WTC11 (cell line): ENCODE results near the gene ITGAE. TPM values are rescaled to one million over a fixed set of nuclear protein-coding genes. Genes with fewer than 3 reads are reported as not detected.

Experiments
- ATAC-seq: fragments of 200-7000 bp; cut with Tn5 transposase; 2 replicates; pipeline ENCODE4 v1.10.0; 2021; ENCODE audit warnings: mild to moderate bottlenecking, moderate library complexity
- CTCF ChIA-PET: fragments of 300-600 bp; sonication (Branson Sonifier 250); formaldehyde crosslinking; loops from one replicate; lab custom pipeline; 2021; ENCODE audit warnings: antibody characterized with exemption; lab: Charles Lee
- POLR2A ChIA-PET: fragments of 350-600 bp; sonication (Branson Sonifier 250); formaldehyde crosslinking; loops from one replicate; lab custom pipeline; 2021; ENCODE audit warnings: antibody characterized with exemption; lab: Charles Lee
- DNase-seq: peaks from one replicate; pipeline ENCODE4 v3.0.0; 2021; ENCODE audit warnings: low spot score
- H3K27ac Mint-ChIP-seq: 2 replicates; pipeline ENCODE4 v1.8.0; 2021; ENCODE audit warnings: mixed read lengths
- H3K27me3 Mint-ChIP-seq: 2 replicates; pipeline ENCODE4 v1.8.0; 2021; ENCODE audit warnings: low read depth, mild to moderate bottlenecking, moderate library complexity, mixed read lengths
- H3K36me3 Mint-ChIP-seq: 2 replicates; pipeline ENCODE4 v1.8.0; 2021; ENCODE audit warnings: mixed read lengths
- H3K4me1 Mint-ChIP-seq: 2 replicates; pipeline ENCODE4 v1.8.0; 2022; ENCODE audit warnings: mixed read lengths
- H3K4me3 Mint-ChIP-seq: 2 replicates; pipeline ENCODE4 v1.8.0; 2021; ENCODE audit warnings: mild to moderate bottlenecking, moderate library complexity, mixed read lengths
- H3K9me3 Mint-ChIP-seq: 2 replicates; pipeline ENCODE4 v1.8.0; 2021; ENCODE audit warnings: mixed read lengths
- CBFB ChIP-seq: sonication (generic); formaldehyde crosslinking; IDR thresholded peaks from 2 replicates; pipeline ENCODE4 v1.8.1; 2022; ENCODE audit warnings: mild to moderate bottlenecking, low read depth, missing genetic modification reagents
- CREB1 ChIP-seq: sonication (generic); formaldehyde crosslinking; IDR thresholded peaks from 2 replicates; pipeline ENCODE4 v1.8.0; 2023; ENCODE audit warnings: mild to moderate bottlenecking, missing genetic modification reagents
- CREM ChIP-seq: sonication (generic); formaldehyde crosslinking; IDR thresholded peaks from 2 replicates; pipeline ENCODE4 v1.8.1; 2022; ENCODE audit warnings: mild to moderate bottlenecking, missing genetic modification reagents, moderate library complexity
- ELF4 ChIP-seq: sonication (generic); formaldehyde crosslinking; IDR thresholded peaks from 2 replicates; pipeline ENCODE4 v1.8.1; 2022; ENCODE audit warnings: low read depth, mild to moderate bottlenecking, moderate library complexity, missing genetic modification reagents
- ESRRA ChIP-seq: sonication (generic); formaldehyde crosslinking; IDR thresholded peaks from 2 replicates; pipeline ENCODE4 v1.8.1; 2022; ENCODE audit warnings: mild to moderate bottlenecking, missing genetic modification reagents, borderline replicate concordance
- ETV6 ChIP-seq: sonication (generic); formaldehyde crosslinking; IDR thresholded peaks from 2 replicates; pipeline ENCODE4 v1.8.1; 2022; ENCODE audit warnings: mild to moderate bottlenecking, missing genetic modification reagents
- FOXP1 ChIP-seq: sonication (generic); formaldehyde crosslinking; IDR thresholded peaks from 2 replicates; pipeline ENCODE4 v1.8.0; 2022; ENCODE audit warnings: missing genetic modification reagents, mild to moderate bottlenecking, moderate library complexity, borderline replicate concordance
- JAZF1 ChIP-seq: fragments of 250-450 bp; sonication (Bioruptor Pico); IDR thresholded peaks from 2 replicates; pipeline ENCODE4 v1.9.0; 2021; ENCODE audit warnings: moderate library complexity, mild to moderate bottlenecking, inconsistent platforms
- NFATC4 ChIP-seq: fragments of 250-450 bp; sonication (Bioruptor Pico); IDR thresholded peaks from 2 replicates; pipeline ENCODE4 v1.9.0; 2021; ENCODE audit warnings: mild to moderate bottlenecking
- PREB ChIP-seq: sonication (generic); formaldehyde crosslinking; IDR thresholded peaks from 2 replicates; pipeline ENCODE4 v1.8.1; 2022; ENCODE audit warnings: mild to moderate bottlenecking, missing genetic modification reagents, moderate library complexity, borderline replicate concordance
- ZNF232 ChIP-seq: sonication (generic); formaldehyde crosslinking; IDR thresholded peaks from 2 replicates; pipeline ENCODE4 v1.8.0; 2022; ENCODE audit warnings: mild to moderate bottlenecking, missing genetic modification reagents
- total RNA-seq: library from RNA; stranded (reverse); gene quantifications from 3 replicates; pipeline ENCODE4 v1.2.3, GENCODE V29; 2021
- TF ChIP-seq, protein P1 (sequence below): fragments of 250-450 bp; sonication (Bioruptor Pico); IDR thresholded peaks from 2 replicates; pipeline ENCODE4 v1.8.0; 2021; ENCODE audit warnings: mild to moderate bottlenecking
- TF ChIP-seq, protein P2 (sequence below): sonication (generic); formaldehyde crosslinking; IDR thresholded peaks from 2 replicates; pipeline ENCODE4 v1.8.0; 2023; ENCODE audit warnings: missing genetic modification reagents
- TF ChIP-seq, protein P3 (sequence below): sonication (generic); formaldehyde crosslinking; IDR thresholded peaks from 2 replicates; pipeline ENCODE4 v1.8.1; 2023; ENCODE audit warnings: mild to moderate bottlenecking, missing genetic modification reagents
- TF ChIP-seq, protein P4 (sequence below): sonication (generic); formaldehyde crosslinking; IDR thresholded peaks from 2 replicates; pipeline ENCODE4 v1.8.1; 2023; ENCODE audit warnings: mild to moderate bottlenecking, missing genetic modification reagents, borderline replicate concordance

The ITGAE gene
- total RNA-seq, 1 experiment from 2014 or later: 19.5 TPM

- Mint-ChIP-seq H3K27me3 (no peaks in the 10 kb centered on the region), H3K36me3 (peaks cover 68% of the 10 kb centered on the region), H3K9me3 (no peaks in the 10 kb centered on the region), H3K4me1 (no peaks in the 10 kb centered on the region), H3K27ac (no peak overlapping the region), H3K4me3 (no peak overlapping the region)
- ATAC-seq: no peak
- no peak for TF ChIP-seq FOXP1 (CRISPR knock-in tag)
- TF ChIP-seq CBFB (CRISPR knock-in tag): no peak
- TF ChIP-seq JAZF1 (CRISPR knock-in tag): no peak
- TF ChIP-seq, protein P1, sequence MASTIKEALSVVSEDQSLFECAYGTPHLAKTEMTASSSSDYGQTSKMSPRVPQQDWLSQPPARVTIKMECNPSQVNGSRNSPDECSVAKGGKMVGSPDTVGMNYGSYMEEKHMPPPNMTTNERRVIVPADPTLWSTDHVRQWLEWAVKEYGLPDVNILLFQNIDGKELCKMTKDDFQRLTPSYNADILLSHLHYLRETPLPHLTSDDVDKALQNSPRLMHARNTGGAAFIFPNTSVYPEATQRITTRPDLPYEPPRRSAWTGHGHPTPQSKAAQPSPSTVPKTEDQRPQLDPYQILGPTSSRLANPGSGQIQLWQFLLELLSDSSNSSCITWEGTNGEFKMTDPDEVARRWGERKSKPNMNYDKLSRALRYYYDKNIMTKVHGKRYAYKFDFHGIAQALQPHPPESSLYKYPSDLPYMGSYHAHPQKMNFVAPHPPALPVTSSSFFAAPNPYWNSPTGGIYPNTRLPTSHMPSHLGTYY (CRISPR knock-in tag): no peak
- no peak for TF ChIP-seq ESRRA (CRISPR knock-in tag)
- TF ChIP-seq, protein P2, sequence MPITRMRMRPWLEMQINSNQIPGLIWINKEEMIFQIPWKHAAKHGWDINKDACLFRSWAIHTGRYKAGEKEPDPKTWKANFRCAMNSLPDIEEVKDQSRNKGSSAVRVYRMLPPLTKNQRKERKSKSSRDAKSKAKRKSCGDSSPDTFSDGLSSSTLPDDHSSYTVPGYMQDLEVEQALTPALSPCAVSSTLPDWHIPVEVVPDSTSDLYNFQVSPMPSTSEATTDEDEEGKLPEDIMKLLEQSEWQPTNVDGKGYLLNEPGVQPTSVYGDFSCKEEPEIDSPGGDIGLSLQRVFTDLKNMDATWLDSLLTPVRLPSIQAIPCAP (CRISPR knock-in tag): no peak
- no peak for TF ChIP-seq ETV6 (CRISPR knock-in tag)
- TF ChIP-seq ZNF232 (CRISPR knock-in tag): no peak
- TF ChIP-seq, protein P3, sequence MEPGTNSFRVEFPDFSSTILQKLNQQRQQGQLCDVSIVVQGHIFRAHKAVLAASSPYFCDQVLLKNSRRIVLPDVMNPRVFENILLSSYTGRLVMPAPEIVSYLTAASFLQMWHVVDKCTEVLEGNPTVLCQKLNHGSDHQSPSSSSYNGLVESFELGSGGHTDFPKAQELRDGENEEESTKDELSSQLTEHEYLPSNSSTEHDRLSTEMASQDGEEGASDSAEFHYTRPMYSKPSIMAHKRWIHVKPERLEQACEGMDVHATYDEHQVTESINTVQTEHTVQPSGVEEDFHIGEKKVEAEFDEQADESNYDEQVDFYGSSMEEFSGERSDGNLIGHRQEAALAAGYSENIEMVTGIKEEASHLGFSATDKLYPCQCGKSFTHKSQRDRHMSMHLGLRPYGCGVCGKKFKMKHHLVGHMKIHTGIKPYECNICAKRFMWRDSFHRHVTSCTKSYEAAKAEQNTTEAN: no peak
- TF ChIP-seq CREM (CRISPR knock-in tag): no peak
- ChIA-PET CTCF (interaction anchor here (0.6 to 1.4 kb wide), 2 partner anchors 25 to 389 kb away, joined by 3 read pairs; partner anchors contain the start of gene NCBP3), POLR2A (no interaction called here)
- DNase-seq: no peak
These were observed 20.1 kb upstream of the ITGAE start for GRCh38 chr17:3821101-3821500.

- ChIA-PET CTCF (interaction anchor here (1.0 kb wide), 1 partner anchor 81 kb away, joined by 3 read pairs; no protein-coding TSS in a partner anchor), POLR2A (interaction anchor here (0.7 kb wide), 1 partner anchor 26 kb away, joined by 3 read pairs; no protein-coding TSS in a partner anchor)
- H3K27ac Mint-ChIP-seq: peak overlapping the region; percentile 16; the same call in 1 of the 2 replicates
- TF ChIP-seq NFATC4 (no peak), CREB1 (CRISPR knock-in tag) (no peak), ELF4 (CRISPR knock-in tag) (no peak)
- ATAC-seq (no peak), DNase-seq (no peak)
- H3K36me3 Mint-ChIP-seq: peaks cover 65% of the 10 kb centered on the region
- H3K27me3 Mint-ChIP-seq: no peaks in the 10 kb centered on the region
- H3K4me3 Mint-ChIP-seq: no peak overlapping the region
- H3K9me3 Mint-ChIP-seq: no peaks in the 10 kb centered on the region
- no peaks in the 10 kb centered on the region for H3K4me1 Mint-ChIP-seq
These were observed 17.8 kb upstream of the ITGAE start for GRCh38 chr17:3818786-3819185.

GRCh38 chr17:3817851-3818605 is 17.0 kb upstream of the ITGAE start:
- TF ChIP-seq, protein P4, sequence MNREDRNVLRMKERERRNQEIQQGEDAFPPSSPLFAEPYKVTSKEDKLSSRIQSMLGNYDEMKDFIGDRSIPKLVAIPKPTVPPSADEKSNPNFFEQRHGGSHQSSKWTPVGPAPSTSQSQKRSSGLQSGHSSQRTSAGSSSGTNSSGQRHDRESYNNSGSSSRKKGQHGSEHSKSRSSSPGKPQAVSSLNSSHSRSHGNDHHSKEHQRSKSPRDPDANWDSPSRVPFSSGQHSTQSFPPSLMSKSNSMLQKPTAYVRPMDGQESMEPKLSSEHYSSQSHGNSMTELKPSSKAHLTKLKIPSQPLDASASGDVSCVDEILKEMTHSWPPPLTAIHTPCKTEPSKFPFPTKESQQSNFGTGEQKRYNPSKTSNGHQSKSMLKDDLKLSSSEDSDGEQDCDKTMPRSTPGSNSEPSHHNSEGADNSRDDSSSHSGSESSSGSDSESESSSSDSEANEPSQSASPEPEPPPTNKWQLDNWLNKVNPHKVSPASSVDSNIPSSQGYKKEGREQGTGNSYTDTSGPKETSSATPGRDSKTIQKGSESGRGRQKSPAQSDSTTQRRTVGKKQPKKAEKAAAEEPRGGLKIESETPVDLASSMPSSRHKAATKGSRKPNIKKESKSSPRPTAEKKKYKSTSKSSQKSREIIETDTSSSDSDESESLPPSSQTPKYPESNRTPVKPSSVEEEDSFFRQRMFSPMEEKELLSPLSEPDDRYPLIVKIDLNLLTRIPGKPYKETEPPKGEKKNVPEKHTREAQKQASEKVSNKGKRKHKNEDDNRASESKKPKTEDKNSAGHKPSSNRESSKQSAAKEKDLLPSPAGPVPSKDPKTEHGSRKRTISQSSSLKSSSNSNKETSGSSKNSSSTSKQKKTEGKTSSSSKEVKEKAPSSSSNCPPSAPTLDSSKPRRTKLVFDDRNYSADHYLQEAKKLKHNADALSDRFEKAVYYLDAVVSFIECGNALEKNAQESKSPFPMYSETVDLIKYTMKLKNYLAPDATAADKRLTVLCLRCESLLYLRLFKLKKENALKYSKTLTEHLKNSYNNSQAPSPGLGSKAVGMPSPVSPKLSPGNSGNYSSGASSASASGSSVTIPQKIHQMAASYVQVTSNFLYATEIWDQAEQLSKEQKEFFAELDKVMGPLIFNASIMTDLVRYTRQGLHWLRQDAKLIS (CRISPR knock-in tag): no peak
- TF ChIP-seq PREB (CRISPR knock-in tag): no peak
- no peak overlapping the region for H3K4me3 Mint-ChIP-seq
- ATAC-seq (no peak), DNase-seq (no peak)
- no peaks in the 10 kb centered on the region for H3K9me3 Mint-ChIP-seq
- H3K4me1 Mint-ChIP-seq: no peaks in the 10 kb centered on the region
- H3K36me3 Mint-ChIP-seq: peaks cover 66% of the 10 kb centered on the region
- H3K27me3 Mint-ChIP-seq: no peaks in the 10 kb centered on the region
- CTCF ChIA-PET: interaction anchor here (0.8 to 1.0 kb wide), 3 partner anchors 10 to 80 kb away, joined by 3 read pairs; no protein-coding TSS in a partner anchor
- peak overlapping the region; percentile 16; the same call in 1 of the 2 replicates for H3K27ac Mint-ChIP-seq
- POLR2A ChIA-PET: no interaction called here
